HG02973 (cell line): ENCODE results near the gene MYH14.

Experiments
- ATAC-seq: cut with Tn5 transposase; IDR thresholded peaks from one replicate; pipeline ENCODE4 v1.9.1; 2021; ENCODE audit warnings: moderate library complexity; ENCODE audit not compliant: unreplicated experiment

MYH14 gene

GRCh38 chr19:50192463-50193211, 10.8 kb upstream of the MYH14 start:
- no peak for ATAC-seq

GRCh38 chr19:50195224-50195623, 8.2 kb upstream of the MYH14 start:
- ATAC-seq = no peak

- no peak for ATAC-seq
These were observed 7.0 kb upstream of the MYH14 start for GRCh38 chr19:50196322-50196932.

GRCh38 chr19:50197348-50197747, 6.1 kb upstream of the MYH14 start:
- ATAC-seq = no peak

- ATAC-seq = no peak
These were observed 4.8 kb upstream of the MYH14 start for GRCh38 chr19:50198431-50199258.

- no peak for ATAC-seq
These were observed 4.2 kb upstream of the MYH14 start for GRCh38 chr19:50199259-50199555.

GRCh38 chr19:50202386-50202785, 1.0 kb upstream of the MYH14 start:
- ATAC-seq = no peak

- no peak for ATAC-seq
These were observed 501 bp upstream of the MYH14 start for GRCh38 chr19:50202962-50203280.

- no peak for ATAC-seq
These were observed 633 bp downstream of the MYH14 start for GRCh38 chr19:50204081-50204428.

- ATAC-seq = no peak
These were observed 1.6 kb downstream of the MYH14 start for GRCh38 chr19:50204811-50205675.

- no peak for ATAC-seq
These were observed 2.3 kb downstream of the MYH14 start for GRCh38 chr19:50205681-50206138.

- ATAC-seq = no peak
These were observed 2.8 kb downstream of the MYH14 start for GRCh38 chr19:50206191-50206590.

- ATAC-seq = no peak
These were observed 4.3 kb downstream of the MYH14 start for GRCh38 chr19:50207730-50208129.

- ATAC-seq = no peak
These were observed 5.7 kb downstream of the MYH14 start for GRCh38 chr19:50209131-50209530.

GRCh38 chr19:50210425-50210824, 7.0 kb downstream of the MYH14 start:
- no peak for ATAC-seq

GRCh38 chr19:50213925-50214324, 10.5 kb downstream of the MYH14 start:
- no peak for ATAC-seq

GRCh38 chr19:50214699-50215543, 11.5 kb downstream of the MYH14 start:
- no peak for ATAC-seq

GRCh38 chr19:50215820-50216219, 12.4 kb downstream of the MYH14 start:
- no peak for ATAC-seq

GRCh38 chr19:50221087-50221486, 17.7 kb downstream of the MYH14 start:
- no peak for ATAC-seq

- ATAC-seq = no peak
These were observed 19.4 kb downstream of the MYH14 start for GRCh38 chr19:50222691-50223438.
